Activated CD4-positive, CD25-positive, alpha-beta regulatory T cell (primary cell): ENCODE measurements around the gene CIB4.

Source experiments
- DNase-seq, 4 experiments: peaks; one replicate each; lab custom pipeline; 2025; lab: John Stamatoyannopoulos, UW

Gene CIB4

GRCh38 chr2:26581991-26582842 lies 58.9 kb downstream of the CIB4 start:
- DNase-seq, result no peak

- DNase-seq, result no peak
Measured at GRCh38 chr2:26581266-26581990, 59.7 kb downstream of the CIB4 start.

GRCh38 chr2:26580751-26581150 lies 60.4 kb downstream of the CIB4 start:
- DNase-seq, result no peak

GRCh38 chr2:26580151-26580550 lies 61.0 kb downstream of the CIB4 start:
- DNase-seq, result no peak

- DNase-seq, result no peak
Measured at GRCh38 chr2:26579723-26580040, 61.5 kb downstream of the CIB4 start.

- no peak for DNase-seq
Measured at GRCh38 chr2:26579025-26579722, 62.0 kb downstream of the CIB4 start.

GRCh38 chr2:26578581-26578980 lies 62.6 kb downstream of the CIB4 start:
- no peak for DNase-seq

GRCh38 chr2:26578113-26578458 lies 63.1 kb downstream of the CIB4 start:
- DNase-seq, result no peak

GRCh38 chr2:26577442-26578112 lies 63.6 kb downstream of the CIB4 start:
- DNase-seq, result peak; percentile 27 to 47 (median 33)

GRCh38 chr2:26576565-26577441 lies 64.4 kb downstream of the CIB4 start:
- no peak for DNase-seq

- DNase-seq, result no peak
Measured at GRCh38 chr2:26575836-26576564, 65.2 kb downstream of the CIB4 start.

GRCh38 chr2:26574900-26575560 lies 66.1 kb downstream of the CIB4 start:
- no peak for DNase-seq

- no peak for DNase-seq
Measured at GRCh38 chr2:26574066-26574899, 66.9 kb downstream of the CIB4 start.

- no peak for DNase-seq
Measured at GRCh38 chr2:26573241-26573925, 67.8 kb downstream of the CIB4 start.

GRCh38 chr2:26572591-26572990 lies 68.6 kb downstream of the CIB4 start:
- DNase-seq, result no peak

GRCh38 chr2:26571316-26571715 lies 69.8 kb downstream of the CIB4 start:
- no peak for DNase-seq

- DNase-seq, result no peak
Measured at GRCh38 chr2:26570083-26570430, 71.1 kb downstream of the CIB4 start.

- DNase-seq, result no peak
Measured at GRCh38 chr2:26569216-26570082, 71.7 kb downstream of the CIB4 start.
